ENCODE measurements around the gene XPR1.
"Not testable (repeated sequence)": the region's sequence is repeated elsewhere in the genome, so short reads cannot be mapped to it uniquely, and the experiment has no call there.

XPR1 gene

DNA sequence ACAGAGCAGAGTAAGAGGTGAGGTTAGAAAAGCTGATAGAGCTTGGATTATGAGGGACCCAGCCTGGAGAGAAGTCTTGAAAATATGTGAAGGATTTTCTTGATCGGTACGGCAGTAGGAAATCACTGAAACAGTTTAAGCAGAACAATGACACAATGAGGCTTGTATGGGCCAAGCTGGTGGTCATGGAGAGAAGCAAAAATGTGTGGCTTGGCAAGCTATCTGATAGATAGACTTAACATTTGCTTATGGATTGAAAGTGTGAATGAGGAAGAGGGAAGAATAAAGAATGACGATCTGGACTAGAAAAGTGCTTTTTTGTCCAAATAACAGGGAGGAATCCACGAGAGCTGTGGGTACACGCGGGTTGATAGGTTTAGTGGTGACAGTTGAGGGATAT lies 15.4 kb upstream of the XPR1 start:
- DNase-seq, result no peak

DNA sequence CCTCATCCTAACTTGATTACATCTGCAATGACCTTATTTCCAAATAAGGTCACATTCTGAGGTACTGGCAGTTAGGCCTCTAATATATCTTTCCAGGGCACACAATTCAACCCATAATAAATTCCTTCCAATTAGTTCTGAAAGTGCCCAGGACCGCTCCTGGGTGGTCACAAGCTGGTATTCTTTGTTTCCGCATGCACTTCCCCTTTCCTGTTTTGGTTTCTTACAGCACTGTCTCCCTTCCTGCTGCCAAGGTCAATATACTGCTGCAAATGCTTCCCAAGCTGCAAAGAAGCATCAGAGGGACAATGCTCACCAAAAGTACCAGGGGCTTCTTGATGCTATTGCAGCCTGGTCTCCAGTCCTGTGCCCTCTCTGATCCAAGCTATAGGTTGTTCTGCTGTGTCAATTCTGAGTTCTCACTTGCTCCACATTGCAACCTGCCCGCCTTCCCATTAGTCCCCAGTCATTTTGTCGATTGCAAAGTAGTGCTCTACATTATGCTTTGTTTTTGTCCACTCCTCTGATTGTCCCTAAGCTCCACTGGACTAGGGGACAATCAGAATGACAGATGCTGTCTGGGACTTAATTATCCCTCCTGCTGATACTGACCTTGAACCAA lies 13.9 kb upstream of the XPR1 start:
- no peak for DNase-seq

DNA sequence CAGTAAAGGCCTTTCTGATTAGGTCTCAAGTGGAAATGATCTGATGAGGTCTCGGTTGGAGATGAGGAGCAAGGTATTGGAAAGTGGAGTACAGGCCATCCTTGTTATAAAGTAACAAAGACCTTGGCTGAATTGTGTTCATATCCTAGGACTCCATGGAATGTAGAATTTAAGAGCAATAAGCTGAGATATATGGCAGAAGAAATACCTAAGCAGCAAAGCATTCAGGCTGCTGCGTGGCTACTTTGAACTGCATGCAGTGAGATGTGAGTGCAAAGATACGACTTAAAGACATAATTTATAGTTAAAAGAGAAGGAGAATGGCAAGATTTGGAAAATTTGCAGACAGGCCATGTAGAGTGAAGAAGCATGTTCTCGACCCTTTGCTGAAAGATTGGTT lies 11.2 kb upstream of the XPR1 start:
- no peak for DNase-seq

DNA sequence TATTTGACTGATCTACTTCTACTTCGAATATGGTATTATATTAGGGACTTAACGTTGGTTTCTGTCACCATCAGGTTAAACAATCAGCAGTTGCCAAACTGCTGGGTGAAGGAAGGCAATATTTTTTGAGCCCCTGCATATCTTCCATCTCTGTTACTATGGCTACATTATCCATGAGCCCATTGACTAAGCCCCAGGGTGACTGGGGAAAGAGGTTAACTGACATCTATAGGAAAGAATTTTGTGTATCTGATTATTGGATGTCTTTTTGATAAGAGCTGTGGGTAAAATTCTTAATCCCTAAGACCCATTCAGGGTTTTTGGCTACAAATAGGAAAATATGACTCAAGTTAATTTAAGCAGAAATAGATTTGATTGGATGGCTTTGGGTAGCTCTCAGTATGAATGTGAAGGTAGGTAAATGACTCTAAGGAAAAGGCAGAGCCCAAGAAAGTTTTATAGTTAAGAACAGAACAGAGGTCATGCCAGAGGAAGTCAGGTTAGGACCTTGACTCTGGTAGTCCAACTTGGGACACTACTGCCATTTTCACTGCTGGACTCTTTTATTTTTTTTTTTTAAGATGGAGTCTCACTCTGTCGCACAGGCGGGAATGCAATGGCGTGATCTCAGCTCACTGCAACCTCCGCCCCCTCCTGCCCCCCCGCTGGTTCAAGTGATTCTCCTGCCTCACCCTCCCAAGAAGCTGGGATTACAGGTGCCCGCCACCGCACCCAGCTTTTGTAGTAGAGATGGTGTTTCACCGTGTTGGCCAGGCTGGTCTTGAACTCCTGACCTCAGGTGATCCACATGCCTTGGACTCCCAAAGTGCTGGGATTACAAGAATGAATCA lies 8.9 kb upstream of the XPR1 start:
- no peak for DNase-seq

DNA sequence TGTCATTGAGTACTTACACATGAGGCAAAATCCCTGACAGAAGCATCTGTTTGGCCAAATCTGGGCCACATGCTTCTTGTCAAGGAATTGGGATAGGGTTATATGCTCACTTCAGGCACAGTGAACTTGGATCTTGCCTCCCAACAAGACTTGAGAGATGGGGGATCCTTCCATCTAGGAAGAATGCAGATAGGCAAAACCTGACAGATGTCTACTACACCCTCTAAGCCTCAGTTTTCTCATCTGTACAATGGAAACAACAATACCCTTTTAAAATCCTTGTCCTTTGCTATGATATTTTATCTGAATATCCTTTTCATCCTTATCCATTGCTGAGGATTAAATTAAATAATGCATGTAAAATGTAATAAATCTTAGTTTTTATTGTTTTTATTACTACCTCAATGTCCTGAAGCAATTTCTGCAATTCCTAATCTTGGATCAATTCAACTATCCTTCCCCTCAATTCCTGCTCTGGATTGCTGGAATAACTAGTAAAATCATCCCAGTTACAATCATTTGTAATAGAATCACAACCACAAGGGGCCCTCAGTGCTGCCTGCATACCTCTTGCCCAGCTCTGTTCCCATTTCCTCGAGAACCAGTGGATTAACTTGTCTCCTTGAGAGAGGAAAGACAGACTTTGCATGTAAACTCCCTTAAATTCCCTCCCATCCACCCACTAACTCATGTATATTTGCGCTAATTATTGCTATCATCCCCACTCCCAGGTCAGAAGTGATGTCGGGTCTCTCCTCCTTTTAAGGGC lies 8.1 kb upstream of the XPR1 start:
- no peak for DNase-seq

DNA sequence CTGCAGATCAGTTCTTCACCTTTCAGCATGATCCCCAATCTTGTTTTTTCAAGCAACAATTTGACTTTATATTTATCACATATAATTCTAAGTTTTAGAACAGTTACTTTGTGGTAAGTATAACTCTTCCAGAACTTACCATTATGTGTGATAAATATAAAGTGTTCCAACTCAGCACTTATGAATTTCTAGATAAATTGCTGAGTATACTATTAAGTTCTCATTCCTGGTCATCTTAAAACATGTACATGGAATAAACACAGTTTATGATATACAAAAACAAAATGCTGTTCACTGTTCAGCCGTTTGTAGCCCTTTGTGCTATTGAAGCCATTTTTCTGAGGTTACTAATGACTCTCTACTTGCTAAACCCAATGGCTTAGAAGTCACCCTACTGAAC lies 5.1 kb upstream of the XPR1 start:
- DNase-seq, result no peak

DNA sequence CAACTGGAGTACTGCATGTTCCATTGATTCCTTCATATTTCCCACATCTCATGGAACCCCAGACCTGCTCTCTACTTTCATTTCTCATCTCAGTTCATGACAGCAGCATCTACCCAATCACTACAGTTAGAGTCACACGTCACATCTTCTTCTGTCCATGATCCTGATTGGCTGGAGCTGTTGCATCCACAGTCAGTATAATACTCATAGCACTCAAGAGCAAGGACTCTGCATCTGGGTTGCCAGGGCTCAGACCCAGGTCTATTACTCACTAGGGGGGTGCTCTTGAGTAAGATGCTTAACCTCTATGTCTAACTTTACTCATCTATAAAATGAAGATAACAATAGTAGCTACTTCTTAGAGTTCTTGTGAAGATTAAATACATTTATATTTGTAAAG lies 4.4 kb upstream of the XPR1 start:
- DNase-seq, result no peak

DNA sequence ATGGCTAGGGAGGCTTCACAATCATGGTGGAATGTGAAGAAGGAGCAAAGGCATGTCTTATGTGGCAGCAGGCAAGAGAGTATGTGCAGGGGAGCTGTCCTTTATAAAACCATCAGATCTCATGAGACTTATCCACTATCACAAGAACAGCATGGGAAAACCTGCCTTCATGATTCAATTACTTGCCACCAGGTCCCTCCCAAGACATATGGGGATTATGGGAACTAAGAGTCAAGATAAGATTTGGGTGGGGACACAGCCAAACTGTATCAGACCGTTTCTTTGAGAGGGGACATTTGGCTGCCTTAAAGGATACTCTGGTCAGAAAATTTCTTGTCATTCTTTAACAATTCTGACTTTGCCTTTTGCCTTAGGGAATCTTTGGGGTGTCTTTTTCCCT lies 3.2 kb upstream of the XPR1 start:
- no peak for DNase-seq

DNA sequence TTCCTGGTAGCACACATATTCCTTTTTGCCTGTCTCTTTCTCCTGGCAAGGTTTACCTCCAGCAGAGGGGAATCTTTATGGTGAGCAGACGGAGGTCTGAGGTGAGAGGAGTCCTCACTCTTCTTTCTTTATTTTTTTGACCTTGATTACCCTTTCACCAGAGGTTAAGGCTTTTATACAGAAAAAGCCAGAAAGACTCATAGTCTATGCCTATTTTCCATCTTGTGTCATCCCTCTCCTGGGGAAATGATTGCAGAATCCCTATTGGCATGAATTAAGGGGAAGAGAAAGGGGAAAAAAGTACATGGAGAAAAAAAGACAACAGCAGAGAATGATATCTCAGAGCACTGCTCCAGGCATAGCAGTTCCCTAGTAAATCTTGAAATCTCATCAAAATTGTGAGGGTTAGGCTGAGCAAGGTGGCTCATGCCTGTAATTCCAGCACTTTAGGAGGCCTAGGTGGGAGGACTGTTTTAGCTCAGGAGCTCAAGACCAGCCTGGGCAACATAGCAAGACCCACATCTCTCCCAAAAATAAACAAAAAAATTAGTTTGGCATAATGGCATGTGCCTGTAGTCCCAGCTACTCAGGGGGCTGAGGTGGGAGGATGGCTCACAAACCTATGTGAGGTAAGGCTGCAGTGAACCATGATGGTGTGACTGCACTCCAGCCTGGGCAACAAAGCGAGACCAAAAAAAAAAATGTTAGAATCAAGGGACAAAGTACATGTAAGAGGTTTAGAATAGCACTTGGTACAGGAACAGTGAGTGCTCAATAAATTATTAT lies 1.2 kb upstream of the XPR1 start:
- DNase-seq, result no peak

DNA sequence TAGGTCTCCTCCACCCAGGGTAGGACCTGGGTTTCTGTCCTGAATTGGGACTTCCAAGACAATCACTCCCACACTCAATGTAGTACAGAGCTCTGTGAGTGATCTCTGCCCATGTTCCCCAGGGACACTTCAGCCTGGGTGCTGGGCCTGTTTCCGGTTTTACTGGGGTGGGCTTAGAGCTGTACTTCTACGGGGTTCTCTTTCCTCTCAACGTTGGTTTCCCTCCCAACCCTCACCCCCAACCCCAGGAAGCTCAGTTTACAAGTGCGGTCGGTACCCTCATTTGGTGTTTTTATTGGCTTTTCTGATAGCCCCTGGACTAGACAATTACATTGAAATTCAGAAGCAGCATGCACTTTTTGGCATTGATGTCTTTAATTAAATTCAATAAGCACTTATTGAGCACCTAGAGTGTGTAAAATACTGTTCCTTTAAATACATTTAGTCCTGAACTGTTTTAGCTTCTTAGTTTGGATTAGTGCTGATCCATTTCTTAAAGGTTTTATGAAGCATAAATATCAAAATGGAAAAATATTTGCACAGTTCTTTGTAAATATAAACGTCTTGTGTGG lies 542 bp upstream of the XPR1 start:
- no peak for DNase-seq

DNA sequence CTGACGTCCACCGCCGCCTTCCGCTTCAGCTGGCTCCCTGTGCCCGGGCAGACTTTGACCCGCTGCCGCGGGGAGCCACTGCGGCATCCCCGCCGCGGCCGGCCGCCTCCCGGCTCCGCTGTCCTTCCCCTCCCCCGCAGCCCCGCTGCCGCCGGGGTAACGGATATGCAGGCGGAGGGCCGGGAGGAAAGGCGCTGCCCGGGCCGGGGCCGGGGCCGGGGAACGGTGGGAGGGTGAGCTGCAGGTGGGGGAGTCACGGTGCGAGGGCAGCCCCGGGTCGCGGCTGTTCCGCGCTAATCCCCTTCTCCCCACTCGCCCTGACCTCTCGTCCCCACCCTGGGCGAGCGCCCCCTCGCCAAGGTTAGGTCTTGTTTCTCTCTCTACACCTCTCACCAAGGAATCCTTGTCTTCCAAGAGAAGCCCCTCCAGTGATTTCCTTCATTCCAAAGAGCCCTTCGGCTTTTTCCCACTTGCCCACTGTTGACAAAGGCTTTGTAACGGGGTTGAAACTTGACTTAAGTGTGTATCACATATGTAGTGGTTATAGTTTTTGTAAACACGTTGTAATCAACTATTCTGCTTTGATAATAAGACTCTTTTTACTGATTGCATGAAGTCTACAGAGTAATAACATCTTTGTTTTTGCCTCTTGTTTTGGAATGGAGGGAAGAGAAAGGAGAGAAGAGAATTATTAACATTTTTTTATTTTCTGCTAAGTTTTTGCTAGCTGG lies 669 bp downstream of the XPR1 start:
- peak; percentile 72 for DNase-seq

DNA sequence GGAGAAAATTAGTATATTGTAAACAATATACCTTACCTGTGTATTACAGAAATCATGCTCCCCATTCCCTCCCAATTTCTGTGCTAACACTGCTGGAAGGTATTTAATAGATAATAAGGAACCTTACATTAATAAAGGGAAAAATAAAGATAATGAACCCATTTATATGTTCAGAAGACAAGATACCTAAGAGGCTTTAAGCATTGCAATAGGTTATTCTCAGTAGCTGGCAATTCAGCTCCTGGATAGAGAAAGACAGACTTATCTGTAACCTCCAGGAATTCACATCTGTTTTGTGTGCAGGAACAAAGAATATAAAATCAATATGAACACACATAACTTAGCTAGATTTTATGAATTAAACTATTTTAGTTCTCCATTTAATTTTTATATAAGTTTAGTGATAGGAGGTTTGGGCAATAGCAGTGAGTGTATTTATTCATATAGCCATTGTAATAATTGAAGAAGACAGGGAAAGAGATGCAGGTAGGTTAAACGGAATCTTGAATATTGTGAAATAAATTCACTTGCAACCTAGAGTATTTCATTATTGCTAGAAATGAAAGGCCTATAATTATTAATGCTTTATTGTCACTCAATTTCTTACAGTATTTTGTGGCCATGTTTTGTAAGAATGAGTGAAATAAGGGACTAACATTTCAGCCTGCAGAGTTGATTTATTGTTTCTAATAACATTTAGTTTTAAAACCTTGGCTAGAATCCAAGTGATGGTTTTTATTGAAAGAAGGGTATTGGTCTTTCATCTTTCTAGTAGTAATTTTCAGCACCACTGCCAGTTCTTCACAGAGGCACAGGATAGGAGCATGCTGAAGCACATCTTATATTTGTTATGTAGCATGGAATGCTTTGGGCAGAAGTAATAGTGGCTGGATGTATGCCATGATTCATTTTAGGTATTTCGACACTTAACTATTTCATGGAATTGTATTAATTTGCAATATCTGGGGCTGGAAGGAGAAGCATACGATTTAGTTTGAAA lies 1.5 kb downstream of the XPR1 start:
- DNase-seq, result no peak

DNA sequence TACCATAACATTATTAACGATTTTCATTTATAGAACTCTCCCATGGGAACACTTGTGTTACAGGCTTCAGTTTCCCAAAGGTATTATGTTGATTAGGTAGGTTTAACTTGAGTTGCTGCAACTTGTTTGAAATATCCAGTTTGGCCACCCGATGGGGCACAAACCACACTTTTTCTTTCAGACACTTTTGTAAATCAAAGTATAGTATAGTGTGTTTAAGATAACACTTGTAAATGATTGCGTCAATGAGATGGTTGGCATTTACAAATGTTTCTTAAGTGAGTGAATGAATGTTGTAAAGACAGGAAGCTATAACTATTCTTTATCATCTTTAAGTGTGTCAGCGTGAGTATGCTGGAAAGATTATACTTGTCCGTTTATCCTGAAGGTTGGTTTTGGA lies 4.3 kb downstream of the XPR1 start:
- DNase-seq, result no peak

DNA sequence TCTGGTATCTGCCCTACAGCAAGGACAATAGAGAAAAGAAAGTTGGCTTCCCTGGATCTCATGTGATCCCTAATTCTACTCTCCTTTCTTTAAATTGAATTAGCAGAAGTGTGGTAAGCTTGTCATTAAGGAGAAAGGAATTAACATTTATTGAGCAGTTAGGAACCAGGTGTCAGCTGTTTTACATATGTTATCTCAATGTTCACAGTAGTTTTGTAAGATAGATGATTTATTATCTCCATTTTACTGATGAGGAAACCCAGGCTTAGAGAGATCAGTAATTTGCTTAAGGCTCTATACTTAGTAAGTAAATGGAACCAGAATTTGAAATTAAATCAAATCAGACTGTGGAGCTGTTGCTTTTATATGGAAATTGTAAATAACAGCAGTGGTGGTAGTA lies 8.0 kb downstream of the XPR1 start:
- DNase-seq, result no peak

DNA sequence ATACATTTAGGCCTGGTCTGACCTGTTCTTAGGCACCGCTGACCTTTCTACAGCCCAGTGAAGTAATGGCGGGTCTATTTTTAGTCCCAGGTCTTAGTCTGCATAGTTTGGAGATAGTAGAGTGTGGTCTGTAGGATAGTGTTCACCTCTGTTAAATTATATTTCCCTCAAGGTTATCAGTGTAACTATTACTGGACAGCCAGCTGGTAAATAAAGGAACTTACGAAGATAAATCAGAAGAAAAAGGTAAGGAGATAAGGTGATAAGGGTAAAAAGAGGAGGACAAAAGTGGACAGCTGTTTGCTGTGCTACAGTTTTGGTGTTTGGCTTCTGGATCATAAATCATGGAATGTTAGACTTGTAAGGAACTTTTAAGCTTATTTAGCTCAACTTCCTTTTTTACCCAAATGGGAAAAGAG lies 8.7 kb downstream of the XPR1 start:
- DNase-seq, result no peak

DNA sequence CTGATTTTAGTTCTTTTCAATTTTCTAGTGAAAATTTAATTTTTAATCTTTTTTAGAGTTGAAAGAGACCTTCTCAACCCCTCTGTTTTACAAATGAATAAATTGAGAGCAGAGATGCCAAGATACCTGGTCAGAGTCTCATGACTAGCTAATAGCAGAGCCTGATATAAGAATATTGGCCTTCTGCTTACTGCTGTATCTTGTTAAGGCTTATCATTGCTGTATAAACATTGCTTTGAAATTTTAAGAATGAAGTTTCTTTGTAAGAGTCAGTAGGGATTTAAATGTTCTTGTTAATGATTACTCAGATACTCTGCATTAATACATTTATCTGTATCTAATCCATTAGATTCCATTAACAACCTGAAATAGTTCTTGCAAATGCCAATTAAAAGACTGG lies 9.8 kb downstream of the XPR1 start:
- no peak for DNase-seq

DNA sequence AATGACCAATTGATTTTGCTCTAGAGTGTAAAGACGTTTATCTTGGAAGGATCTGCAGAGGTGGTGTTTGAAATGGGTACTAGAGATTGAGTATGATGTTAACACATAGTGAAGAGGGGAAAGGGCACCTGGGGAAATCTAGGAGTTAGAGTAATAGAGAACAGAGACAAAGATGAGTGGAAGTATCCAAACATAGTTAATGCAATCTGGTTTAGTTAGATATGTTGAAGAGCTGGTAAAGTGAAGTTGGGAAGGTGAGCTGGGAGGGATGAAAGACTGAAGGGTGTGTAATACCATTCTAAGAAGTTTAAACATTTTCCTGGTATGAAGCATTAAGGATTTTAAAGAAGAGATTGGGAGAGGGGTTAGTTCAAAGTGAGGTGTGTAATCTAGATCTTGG lies 11.0 kb downstream of the XPR1 start:
- no peak for DNase-seq

DNA sequence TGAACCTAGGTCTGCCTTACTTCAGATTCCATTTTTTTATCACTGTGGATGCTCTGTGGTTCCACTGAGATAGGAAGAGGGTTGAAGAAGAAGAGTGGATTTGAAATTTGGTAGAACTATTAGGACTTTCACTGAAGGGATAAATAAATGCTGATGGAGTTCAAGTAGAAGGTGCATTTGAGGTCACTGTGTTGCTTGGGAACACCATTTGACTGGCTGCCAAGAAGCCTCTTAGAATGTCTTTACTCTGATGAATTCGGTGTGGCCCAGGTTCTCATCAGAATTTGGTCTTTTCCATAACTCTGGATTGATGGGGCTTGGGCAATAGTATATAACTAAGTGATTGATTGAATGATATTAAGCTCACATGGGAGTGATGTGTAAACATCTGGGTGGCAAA lies 11.9 kb downstream of the XPR1 start:
- no peak for DNase-seq

DNA sequence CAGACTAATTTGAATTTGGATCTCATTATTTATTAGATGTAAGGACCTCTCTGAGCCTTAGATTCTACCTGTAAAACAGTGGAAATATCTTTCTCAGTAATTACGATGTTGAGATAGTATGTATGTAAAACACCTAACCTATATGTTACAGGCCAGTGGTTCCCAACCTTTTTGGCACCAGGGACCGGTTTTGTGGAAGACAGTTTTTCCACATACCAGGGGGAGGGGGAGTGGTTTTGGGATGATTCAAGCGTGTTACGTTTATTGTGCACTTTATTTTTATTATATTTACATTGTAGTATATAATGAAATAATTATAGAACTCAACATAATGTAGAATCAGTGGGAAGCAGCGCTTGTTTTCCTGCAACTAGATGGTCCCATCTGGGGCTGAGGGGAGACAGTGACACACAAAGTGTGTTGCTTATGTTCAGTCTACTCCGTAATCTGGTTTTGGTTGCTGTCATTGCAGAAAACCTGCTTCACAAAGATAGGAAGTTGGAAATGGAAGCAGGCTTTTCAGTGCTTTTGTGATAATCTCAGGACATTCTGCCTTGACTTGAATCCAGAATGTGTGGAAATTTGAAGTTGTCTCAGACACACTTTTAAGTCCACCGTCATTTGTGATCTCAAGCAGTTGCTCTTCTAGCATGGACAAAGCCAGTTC lies 12.8 kb downstream of the XPR1 start:
- no peak for DNase-seq

DNA sequence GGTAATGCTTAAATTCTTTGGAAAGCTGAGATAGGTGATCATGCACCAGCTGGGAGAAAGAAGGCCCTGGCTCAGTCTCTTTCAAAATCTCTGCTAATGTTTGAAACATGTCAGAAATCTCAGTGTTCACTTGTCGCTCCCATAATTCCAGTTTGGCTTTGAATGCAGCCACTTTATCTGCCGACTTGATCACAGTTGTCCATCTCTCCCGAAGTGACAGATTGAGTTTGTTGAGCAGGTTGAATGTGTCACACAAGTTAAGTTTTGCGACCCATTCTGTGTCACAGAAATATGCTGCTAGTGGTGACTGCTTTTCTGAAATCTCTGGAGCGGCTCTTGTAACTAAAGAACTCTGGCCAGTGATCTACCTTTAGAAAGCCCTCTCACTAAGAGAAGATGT lies 13.4 kb downstream of the XPR1 start:
- not testable (repeated sequence) for DNase-seq

Measured in activated CD4-positive, alpha-beta T cell treated with anti-CD3 and anti-CD28 coated beads for 48 hours (primary cell).